ENCODE results near the gene EXOC3.

EXOC3 gene

GRCh38 chr5:489689-490080, 46.7 kb downstream of the EXOC3 start:
- DNase-seq, result no peak

GRCh38 chr5:490116-491106, 47.4 kb downstream of the EXOC3 start:
- no peak for DNase-seq

GRCh38 chr5:491119-491855, 48.3 kb downstream of the EXOC3 start:
- no peak for DNase-seq

GRCh38 chr5:491856-492155, 48.8 kb downstream of the EXOC3 start:
- no peak for DNase-seq

- no peak for DNase-seq
Observed at GRCh38 chr5:492314-492893, 49.4 kb downstream of the EXOC3 start.

- DNase-seq, result no peak
Observed at GRCh38 chr5:493119-493701, 50.2 kb downstream of the EXOC3 start.

GRCh38 chr5:493758-494157, 50.8 kb downstream of the EXOC3 start:
- DNase-seq, result no peak

GRCh38 chr5:494667-495255, 51.8 kb downstream of the EXOC3 start:
- no peak for DNase-seq

- no peak for DNase-seq
Observed at GRCh38 chr5:496028-496427, 53.1 kb downstream of the EXOC3 start.

GRCh38 chr5:497090-497700, 54.2 kb downstream of the EXOC3 start:
- no peak for DNase-seq

GRCh38 chr5:497871-498509, 55.0 kb downstream of the EXOC3 start:
- DNase-seq, result no peak

GRCh38 chr5:499233-500209, 56.5 kb downstream of the EXOC3 start:
- DNase-seq, result no peak

- DNase-seq, result no peak
Observed at GRCh38 chr5:500491-500890, 57.5 kb downstream of the EXOC3 start.

GRCh38 chr5:501105-501830, 58.3 kb downstream of the EXOC3 start:
- DNase-seq, result no peak

GRCh38 chr5:501831-502184, 58.8 kb downstream of the EXOC3 start:
- no peak for DNase-seq

- no peak for DNase-seq
Observed at GRCh38 chr5:502325-503079, 59.5 kb downstream of the EXOC3 start.

GRCh38 chr5:504326-505154, 61.6 kb downstream of the EXOC3 start:
- no peak for DNase-seq

GRCh38 chr5:505951-506525, 63.1 kb downstream of the EXOC3 start:
- DNase-seq, result no peak
